Activated naive CD4-positive, alpha-beta T cell treated with anti-CD3 and anti-CD28 coated beads for 36 hours (primary cell): ENCODE measurements around the gene SOD3. TPM values are rescaled to one million over a fixed set of nuclear protein-coding genes. Genes with fewer than 3 reads are reported as not detected.

Source experiments
- CTCF ChIA-PET: fragments of 350-600 bp; sonication (Branson Sonifier 250); formaldehyde crosslinking; loops from one replicate; lab custom pipeline; 2021; ENCODE audit warnings: antibody characterized with exemption; lab: Charles Lee
- DNase-seq: peaks from one replicate; pipeline ENCODE4 v3.0.0-alpha.2; 2020
- H3K27ac Mint-ChIP-seq: one replicate; pipeline ENCODE4 v1.8.0; 2021; ENCODE audit warnings: mild to moderate bottlenecking, mixed read lengths
- H3K27me3 Mint-ChIP-seq: one replicate; pipeline ENCODE4 v1.8.0; 2021; ENCODE audit warnings: low read depth, mixed read lengths
- H3K36me3 Mint-ChIP-seq: one replicate; pipeline ENCODE4 v1.8.0; 2021; ENCODE audit warnings: low read depth, mixed read lengths
- H3K4me1 Mint-ChIP-seq: one replicate; pipeline ENCODE4 v1.8.0; 2021; ENCODE audit warnings: low read depth, mixed read lengths
- H3K4me3 Mint-ChIP-seq: one replicate; pipeline ENCODE4 v1.8.0; 2021; ENCODE audit warnings: mild to moderate bottlenecking, moderate library complexity, mixed read lengths
- H3K9me3 Mint-ChIP-seq: one replicate; pipeline ENCODE4 v1.8.0; 2021; ENCODE audit warnings: mixed read lengths
- intact Hi-C: fragments of 100-400 bp; cut with micrococcal nuclease; formaldehyde crosslinking; loops from one replicate; pipeline ENCODE4 v1.15.1; 2023
- total RNA-seq, 2 experiments: library from RNA; stranded (reverse); gene quantifications; one replicate each; pipeline ENCODE4 v1.2.3, GENCODE V29; 2021

SOD3 gene
- total RNA-seq, 2 experiments from 2014 or later: not detected

GRCh38 chr4:24798036-24798610, 2.8 kb downstream of the SOD3 start:
- Mint-ChIP-seq H3K36me3 (no peaks in the 10 kb centered on the region), H3K27ac (no peak overlapping the region), H3K9me3 (no peaks in the 10 kb centered on the region), H3K4me1 (no peaks in the 10 kb centered on the region), H3K27me3 (peaks cover 36% of the 10 kb centered on the region), H3K4me3 (no peak overlapping the region)
- CTCF ChIA-PET: no interaction called here
- intact Hi-C loops: no loop called here
- DNase-seq: no peak

GRCh38 chr4:24799196-24799543, 3.8 kb downstream of the SOD3 start:
- Mint-ChIP-seq H3K4me1 (no peaks in the 10 kb centered on the region), H3K27ac (no peak overlapping the region), H3K4me3 (no peak overlapping the region), H3K36me3 (no peaks in the 10 kb centered on the region), H3K27me3 (peaks cover 38% of the 10 kb centered on the region), H3K9me3 (no peaks in the 10 kb centered on the region)
- intact Hi-C loops: no loop called here
- CTCF ChIA-PET: no interaction called here
- DNase-seq: no peak

GRCh38 chr4:24799544-24800324, 4.4 kb downstream of the SOD3 start:
- no peaks in the 10 kb centered on the region for H3K4me1 Mint-ChIP-seq
- peaks cover 40% of the 10 kb centered on the region for H3K27me3 Mint-ChIP-seq
- no peak overlapping the region for H3K27ac Mint-ChIP-seq
- no peak overlapping the region for H3K4me3 Mint-ChIP-seq
- no peak for DNase-seq
- no peaks in the 10 kb centered on the region for H3K9me3 Mint-ChIP-seq
- no peaks in the 10 kb centered on the region for H3K36me3 Mint-ChIP-seq
- CTCF ChIA-PET: no interaction called here
- intact Hi-C loops: no loop called here

- H3K27me3 Mint-ChIP-seq: peaks cover 38% of the 10 kb centered on the region
- no peaks in the 10 kb centered on the region for H3K36me3 Mint-ChIP-seq
- CTCF ChIA-PET: no interaction called here
- no peaks in the 10 kb centered on the region for H3K4me1 Mint-ChIP-seq
- no peak overlapping the region for H3K4me3 Mint-ChIP-seq
- no peaks in the 10 kb centered on the region for H3K9me3 Mint-ChIP-seq
- H3K27ac Mint-ChIP-seq: no peak overlapping the region
- intact Hi-C loops: no loop called here
- no peak for DNase-seq
Observed at GRCh38 chr4:24800325-24800895, 5.0 kb downstream of the SOD3 start.

- peaks cover 35% of the 10 kb centered on the region for H3K27me3 Mint-ChIP-seq
- DNase-seq: no peak
- no peak overlapping the region for H3K4me3 Mint-ChIP-seq
- H3K9me3 Mint-ChIP-seq: no peaks in the 10 kb centered on the region
- no peaks in the 10 kb centered on the region for H3K36me3 Mint-ChIP-seq
- H3K4me1 Mint-ChIP-seq: no peaks in the 10 kb centered on the region
- intact Hi-C loops: no loop called here
- CTCF ChIA-PET: no interaction called here
- no peak overlapping the region for H3K27ac Mint-ChIP-seq
Observed at GRCh38 chr4:24801136-24801855, 5.9 kb downstream of the SOD3 start.

GRCh38 chr4:24802648-24803047, 7.3 kb downstream of the SOD3 start:
- H3K27ac Mint-ChIP-seq: no peak overlapping the region
- no peak overlapping the region for H3K4me3 Mint-ChIP-seq
- intact Hi-C loops: no loop called here
- no peak for DNase-seq
- H3K9me3 Mint-ChIP-seq: no peaks in the 10 kb centered on the region
- H3K27me3 Mint-ChIP-seq: peaks cover 35% of the 10 kb centered on the region
- H3K4me1 Mint-ChIP-seq: no peaks in the 10 kb centered on the region
- CTCF ChIA-PET: no interaction called here
- H3K36me3 Mint-ChIP-seq: no peaks in the 10 kb centered on the region

GRCh38 chr4:24805067-24805466, 9.7 kb downstream of the SOD3 start:
- no peak for DNase-seq
- Mint-ChIP-seq H3K27me3 (peaks cover 23% of the 10 kb centered on the region), H3K4me3 (no peak overlapping the region), H3K9me3 (no peaks in the 10 kb centered on the region), H3K36me3 (no peaks in the 10 kb centered on the region), H3K27ac (no peak overlapping the region), H3K4me1 (no peaks in the 10 kb centered on the region)
- intact Hi-C loops: no loop called here
- CTCF ChIA-PET: interaction anchor here (0.8 kb wide), 1 partner anchor 57 kb away, joined by 4 read pairs; no protein-coding TSS in a partner anchor

GRCh38 chr4:24805566-24805965, 10.2 kb downstream of the SOD3 start:
- H3K36me3 Mint-ChIP-seq: no peaks in the 10 kb centered on the region
- CTCF ChIA-PET: interaction anchor here (0.8 kb wide), 1 partner anchor 58 kb away, joined by 4 read pairs; no protein-coding TSS in a partner anchor
- H3K27ac Mint-ChIP-seq: no peak overlapping the region
- no peaks in the 10 kb centered on the region for H3K4me1 Mint-ChIP-seq
- intact Hi-C loops: no loop called here
- H3K4me3 Mint-ChIP-seq: no peak overlapping the region
- peaks cover 19% of the 10 kb centered on the region for H3K27me3 Mint-ChIP-seq
- no peaks in the 10 kb centered on the region for H3K9me3 Mint-ChIP-seq
- DNase-seq: no peak

GRCh38 chr4:24806206-24806990, 11.0 kb downstream of the SOD3 start:
- H3K27ac Mint-ChIP-seq: no peak overlapping the region
- intact Hi-C loops: no loop called here
- no peaks in the 10 kb centered on the region for H3K36me3 Mint-ChIP-seq
- no peaks in the 10 kb centered on the region for H3K9me3 Mint-ChIP-seq
- peaks cover 12% of the 10 kb centered on the region for H3K27me3 Mint-ChIP-seq
- H3K4me3 Mint-ChIP-seq: no peak overlapping the region
- H3K4me1 Mint-ChIP-seq: no peaks in the 10 kb centered on the region
- CTCF ChIA-PET: no interaction called here
- no peak for DNase-seq

GRCh38 chr4:24807611-24808010, 12.2 kb downstream of the SOD3 start:
- Mint-ChIP-seq H3K27me3 (peaks cover 6% of the 10 kb centered on the region), H3K4me3 (no peak overlapping the region), H3K36me3 (no peaks in the 10 kb centered on the region), H3K4me1 (no peaks in the 10 kb centered on the region), H3K27ac (no peak overlapping the region), H3K9me3 (no peaks in the 10 kb centered on the region)
- DNase-seq: no peak
- intact Hi-C loops: no loop called here
- CTCF ChIA-PET: no interaction called here

- H3K36me3 Mint-ChIP-seq: no peaks in the 10 kb centered on the region
- no peak overlapping the region for H3K4me3 Mint-ChIP-seq
Observed at GRCh38 chr4:24808261-24808660, 12.9 kb downstream of the SOD3 start.

GRCh38 chr4:24808955-24809354, 13.6 kb downstream of the SOD3 start:
- peaks cover 4% of the 10 kb centered on the region for H3K27me3 Mint-ChIP-seq
- no peak overlapping the region for H3K27ac Mint-ChIP-seq
- no peaks in the 10 kb centered on the region for H3K9me3 Mint-ChIP-seq
- intact Hi-C loops: no loop called here
- CTCF ChIA-PET: interaction anchor here (0.6 kb wide), 1 partner anchor 278 kb away, joined by 5 read pairs; no protein-coding TSS in a partner anchor
- no peaks in the 10 kb centered on the region for H3K4me1 Mint-ChIP-seq
- H3K4me3 Mint-ChIP-seq: no peak overlapping the region
- H3K36me3 Mint-ChIP-seq: no peaks in the 10 kb centered on the region
- DNase-seq: no peak

More at GRCh38 chr4:24808261-24808660, 12.9 kb downstream of the SOD3 start:
- intact Hi-C loops: no loop called here
- no peaks in the 10 kb centered on the region for H3K4me1 Mint-ChIP-seq
- no peak overlapping the region for H3K27ac Mint-ChIP-seq
- peaks cover 6% of the 10 kb centered on the region for H3K27me3 Mint-ChIP-seq
- DNase-seq: no peak
- no peaks in the 10 kb centered on the region for H3K9me3 Mint-ChIP-seq
- CTCF ChIA-PET: no interaction called here
